OCI-LY7 (cell line): Measurements from ENCODE around the gene DNAJB1.

Experiments used
- EZH2phosphoT487 ChIP-seq: fragments of 200-600 bp; sonication (generic); IDR thresholded peaks from 2 replicates; pipeline ENCODE4 v1.6.1; 2018; ENCODE audit warnings: low read depth, borderline replicate concordance, mild to moderate bottlenecking, mixed run types, antibody characterized with exemption, low read length, moderate library complexity, mixed read lengths
- TF ChIP-seq, protein P1 (sequence below): fragments of 200-600 bp; sonication (generic); conservative IDR thresholded peaks from 2 replicates; pipeline ENCODE4 v1.5.1; 2014; ENCODE audit warnings: mild to moderate bottlenecking, antibody characterized with exemption, low read length, moderate library complexity, mixed read lengths

DNA sequence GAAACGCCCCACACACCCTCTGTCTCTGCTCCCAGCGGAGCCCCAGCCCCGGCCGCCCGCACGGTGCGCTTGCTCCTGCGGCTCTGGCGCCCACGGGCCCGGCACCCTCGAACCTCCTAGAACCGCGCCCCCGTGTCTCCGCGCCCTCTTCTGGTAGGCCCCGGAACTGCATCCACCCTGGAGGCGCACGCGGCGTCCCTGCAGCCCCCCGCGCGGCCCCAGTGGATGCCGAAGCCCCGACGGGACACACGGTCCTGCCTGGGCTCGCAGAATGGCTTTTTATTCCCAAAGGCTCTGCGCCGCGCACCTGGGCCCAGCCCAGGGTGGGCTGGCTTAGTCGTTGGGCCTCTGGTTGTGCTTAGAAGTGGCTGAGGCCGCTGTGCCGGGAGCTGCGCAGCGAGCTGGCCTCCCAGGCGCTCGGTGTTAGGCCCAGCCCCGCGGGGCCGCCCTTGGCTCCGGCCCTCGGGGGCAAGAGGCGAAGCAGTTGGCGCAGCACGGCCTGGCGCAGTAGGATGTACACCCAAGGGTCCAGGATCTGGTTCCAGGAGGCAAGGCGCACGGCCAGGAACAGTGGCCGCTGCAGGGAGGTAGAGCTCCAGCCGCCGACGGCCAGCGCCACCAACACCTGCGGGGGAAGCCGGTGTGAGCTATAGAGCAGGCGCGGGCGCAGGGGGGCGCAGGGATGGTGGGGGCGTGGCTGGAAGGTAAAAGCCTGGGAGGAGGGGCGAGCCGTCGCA lies 45.8 kb downstream of the DNAJB1 start:
- TF ChIP-seq, protein P1, sequence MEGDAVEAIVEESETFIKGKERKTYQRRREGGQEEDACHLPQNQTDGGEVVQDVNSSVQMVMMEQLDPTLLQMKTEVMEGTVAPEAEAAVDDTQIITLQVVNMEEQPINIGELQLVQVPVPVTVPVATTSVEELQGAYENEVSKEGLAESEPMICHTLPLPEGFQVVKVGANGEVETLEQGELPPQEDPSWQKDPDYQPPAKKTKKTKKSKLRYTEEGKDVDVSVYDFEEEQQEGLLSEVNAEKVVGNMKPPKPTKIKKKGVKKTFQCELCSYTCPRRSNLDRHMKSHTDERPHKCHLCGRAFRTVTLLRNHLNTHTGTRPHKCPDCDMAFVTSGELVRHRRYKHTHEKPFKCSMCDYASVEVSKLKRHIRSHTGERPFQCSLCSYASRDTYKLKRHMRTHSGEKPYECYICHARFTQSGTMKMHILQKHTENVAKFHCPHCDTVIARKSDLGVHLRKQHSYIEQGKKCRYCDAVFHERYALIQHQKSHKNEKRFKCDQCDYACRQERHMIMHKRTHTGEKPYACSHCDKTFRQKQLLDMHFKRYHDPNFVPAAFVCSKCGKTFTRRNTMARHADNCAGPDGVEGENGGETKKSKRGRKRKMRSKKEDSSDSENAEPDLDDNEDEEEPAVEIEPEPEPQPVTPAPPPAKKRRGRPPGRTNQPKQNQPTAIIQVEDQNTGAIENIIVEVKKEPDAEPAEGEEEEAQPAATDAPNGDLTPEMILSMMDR = peak; percentile 84
- TF ChIP-seq EZH2phosphoT487 = no peak
